ENCODE data around the gene GRK5.

DNA sequence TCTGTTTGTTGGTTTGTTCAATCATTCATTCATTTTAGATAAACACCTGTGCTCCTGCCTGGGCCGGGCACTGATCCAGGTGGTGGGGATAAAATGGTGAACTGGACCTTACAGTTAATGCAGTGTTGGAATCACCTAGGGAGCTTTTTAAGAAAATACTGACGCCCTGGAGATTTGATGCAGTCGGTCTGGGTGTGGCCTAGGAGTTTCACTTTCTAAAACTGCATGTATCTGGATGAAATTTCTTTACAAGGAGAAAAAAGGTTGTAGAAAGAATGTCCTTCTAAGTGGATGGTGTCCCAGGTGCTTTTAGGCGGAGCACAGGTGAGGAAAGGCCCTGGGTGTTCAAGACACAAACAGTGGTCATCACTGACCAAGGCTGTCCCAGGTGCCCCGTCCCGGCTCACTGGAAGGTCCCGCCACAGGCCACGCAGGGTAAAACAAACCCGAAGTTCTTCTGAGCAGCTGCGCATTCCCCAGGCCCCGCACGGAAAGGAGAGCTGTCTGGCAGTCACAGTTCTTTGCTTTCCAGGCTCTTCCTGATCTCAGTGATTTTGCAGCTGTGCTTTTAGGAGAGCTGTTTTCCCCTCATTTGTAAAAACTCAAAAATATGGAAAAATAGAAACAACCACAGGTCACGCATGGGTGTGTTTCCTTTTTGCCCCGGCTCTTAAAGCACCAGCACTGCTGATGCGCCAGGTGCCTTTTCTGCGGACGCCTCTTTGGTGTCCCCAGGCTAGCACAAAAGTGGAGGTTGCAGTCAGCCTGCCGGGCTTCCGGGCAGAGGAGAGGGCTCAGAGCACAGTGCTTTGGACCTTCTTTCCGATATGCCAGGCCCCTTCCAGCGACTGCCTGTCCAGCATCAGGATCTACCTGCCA, 161.9 kb downstream of the GRK5 start:
- no peak for TF ChIP-seq CTCF (IDR thresholded peaks at IDR 0.05)
- TF ChIP-seq POLR2A (IDR thresholded peaks at IDR 0.05): no peak
